WTC11 (cell line): ENCODE data around the gene SPEM2.

Experiments
- AFF4 ChIP-seq: sonication (generic); formaldehyde crosslinking; IDR thresholded peaks from 2 replicates; pipeline ENCODE4 v1.8.1; 2023; ENCODE audit warnings: mild to moderate bottlenecking, missing genetic modification reagents, borderline replicate concordance
- CREB1 ChIP-seq: sonication (generic); formaldehyde crosslinking; IDR thresholded peaks from 2 replicates; pipeline ENCODE4 v1.8.0; 2023; ENCODE audit warnings: mild to moderate bottlenecking, missing genetic modification reagents
- CTCF ChIP-seq: fragments of 200-600 bp; IDR thresholded peaks from 2 replicates; pipeline ENCODE4 v1.8.0; 2022; ENCODE audit warnings: antibody characterized with exemption
- E2F1 ChIP-seq: sonication (generic); formaldehyde crosslinking; IDR thresholded peaks from 2 replicates; pipeline ENCODE4 v1.8.0; 2022; ENCODE audit warnings: mild to moderate bottlenecking, missing genetic modification reagents
- JAZF1 ChIP-seq: fragments of 250-450 bp; sonication (Bioruptor Pico); IDR thresholded peaks from 2 replicates; pipeline ENCODE4 v1.9.0; 2021; ENCODE audit warnings: moderate library complexity, mild to moderate bottlenecking, inconsistent platforms
- NFYB ChIP-seq: sonication (generic); formaldehyde crosslinking; conservative IDR thresholded peaks from 2 replicates; pipeline ENCODE4 v1.8.0; 2022; ENCODE audit warnings: low read depth, missing genetic modification reagents
- USF1 ChIP-seq: sonication (generic); formaldehyde crosslinking; IDR thresholded peaks from 2 replicates; pipeline ENCODE4 v1.8.0; 2022; ENCODE audit warnings: mild to moderate bottlenecking, missing genetic modification reagents
- USF2 ChIP-seq: sonication (generic); formaldehyde crosslinking; IDR thresholded peaks from 2 replicates; pipeline ENCODE4 v1.8.1; 2023; ENCODE audit warnings: mild to moderate bottlenecking, missing genetic modification reagents, moderate library complexity
- ZNF138 ChIP-seq: sonication (generic); formaldehyde crosslinking; conservative IDR thresholded peaks from 2 replicates; pipeline ENCODE4 v1.8.1; 2022; ENCODE audit warnings: mild to moderate bottlenecking, moderate library complexity, missing genetic modification reagents

GRCh38 chr17:7465597-7466275 lies 40.3 kb downstream of the SPEM2 start:
- no peak for TF ChIP-seq USF2
- no peak for TF ChIP-seq AFF4 (CRISPR knock-in tag)
- no peak for TF ChIP-seq CTCF
- TF ChIP-seq E2F1 (CRISPR knock-in tag) = no peak
- no peak for TF ChIP-seq JAZF1 (CRISPR knock-in tag)
- no peak for TF ChIP-seq NFYB (CRISPR knock-in tag)
- TF ChIP-seq CREB1 (CRISPR knock-in tag) = no peak
- no peak for TF ChIP-seq USF1 (CRISPR knock-in tag)
- TF ChIP-seq ZNF138 = no peak
